ENCODE data around the gene ACTR1A. TPM values are rescaled to one million over a fixed set of nuclear protein-coding genes. Genes with fewer than 3 reads are reported as not detected.

The ACTR1A gene
- polyA plus RNA-seq, 1 donor (not counting 4 experiments of a cell fraction or from before 2014, with no cell fraction given) = 162 TPM

DNA sequence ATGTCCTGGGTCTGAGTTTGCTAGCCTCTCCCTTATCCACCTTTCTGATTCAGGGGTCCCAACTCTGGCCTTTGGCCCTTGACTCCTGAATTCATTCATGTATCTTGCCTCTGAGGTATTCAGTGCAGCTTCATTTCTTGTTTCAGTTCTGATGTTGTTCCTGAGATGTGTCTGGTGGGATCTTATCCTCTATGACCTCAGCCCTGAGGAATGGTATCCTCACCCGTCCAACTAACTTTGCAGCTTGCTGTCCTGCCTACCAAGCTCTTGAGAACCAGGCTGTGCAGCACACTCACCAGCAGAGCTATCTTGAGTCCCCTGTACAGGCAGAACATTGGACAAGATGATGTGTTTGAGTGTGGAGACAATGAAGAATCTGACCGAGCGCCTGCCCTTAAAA, 15.0 kb upstream of the ACTR1A start:
- TF ChIP-seq EZH2 (IDR thresholded peaks at IDR 0.05; ENCODE audit: low read length) = no peak
- TF ChIP-seq, protein P1, sequence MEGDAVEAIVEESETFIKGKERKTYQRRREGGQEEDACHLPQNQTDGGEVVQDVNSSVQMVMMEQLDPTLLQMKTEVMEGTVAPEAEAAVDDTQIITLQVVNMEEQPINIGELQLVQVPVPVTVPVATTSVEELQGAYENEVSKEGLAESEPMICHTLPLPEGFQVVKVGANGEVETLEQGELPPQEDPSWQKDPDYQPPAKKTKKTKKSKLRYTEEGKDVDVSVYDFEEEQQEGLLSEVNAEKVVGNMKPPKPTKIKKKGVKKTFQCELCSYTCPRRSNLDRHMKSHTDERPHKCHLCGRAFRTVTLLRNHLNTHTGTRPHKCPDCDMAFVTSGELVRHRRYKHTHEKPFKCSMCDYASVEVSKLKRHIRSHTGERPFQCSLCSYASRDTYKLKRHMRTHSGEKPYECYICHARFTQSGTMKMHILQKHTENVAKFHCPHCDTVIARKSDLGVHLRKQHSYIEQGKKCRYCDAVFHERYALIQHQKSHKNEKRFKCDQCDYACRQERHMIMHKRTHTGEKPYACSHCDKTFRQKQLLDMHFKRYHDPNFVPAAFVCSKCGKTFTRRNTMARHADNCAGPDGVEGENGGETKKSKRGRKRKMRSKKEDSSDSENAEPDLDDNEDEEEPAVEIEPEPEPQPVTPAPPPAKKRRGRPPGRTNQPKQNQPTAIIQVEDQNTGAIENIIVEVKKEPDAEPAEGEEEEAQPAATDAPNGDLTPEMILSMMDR (optimal IDR thresholded peaks at IDR 0.05 in 1 of 3, IDR thresholded peaks at IDR 0.05 in 1 of 3, conservative IDR thresholded peaks at IDR 0.05 in 1 of 3; ENCODE audit: extremely low read depth in 1 of 3, insufficient read depth in 2 of 3, low read length in 3 of 3) = no peak
- no peaks in the 10 kb centered on the region for H3K9me1 ChIP-seq (ENCODE audit: control insufficient read depth, extremely low read depth, insufficient read depth, low read length)
- dilution Hi-C loops (cut with MboI; ENCODE audit: extremely low pct_ligation_motif_present, low sequenced_read_pairs) = no loop called here
- H3K9ac ChIP-seq (ENCODE audit: control insufficient read depth, extremely low read depth, insufficient read depth, low read length) = no peak overlapping the region
- DNase-seq (ENCODE audit: low read depth, low spot score) (no peak), FAIRE-seq (no peak)
- H3K4me3 ChIP-seq (ENCODE audit: control insufficient read depth in 2 of 3, extremely low read depth in 1 of 3, insufficient read depth in 2 of 3, low read depth in 1 of 3, low read length in 3 of 3) = no peak overlapping the region
- H3K9me3 ChIP-seq (ENCODE audit: control insufficient read depth, low read depth, low read length) = no peaks in the 10 kb centered on the region
- no peaks in the 10 kb centered on the region for H3K4me1 ChIP-seq (ENCODE audit: control insufficient read depth, extremely low read depth, insufficient read depth, low read length)
- no peak overlapping the region for H3K27ac ChIP-seq (ENCODE audit: control insufficient read depth, insufficient read depth, low read length)
- H3K79me2 ChIP-seq (ENCODE audit: control insufficient read depth, insufficient read depth, low read length) = no peaks in the 10 kb centered on the region
- peaks cover 3 to 5% of the 10 kb centered on the region in 2 experiments for H3K36me3 ChIP-seq (ENCODE audit: control insufficient read depth in 2 of 2, extremely low read depth in 1 of 2, insufficient read depth in 2 of 2, low read length in 2 of 2)
- no peaks in the 10 kb centered on the region for H3K27me3 ChIP-seq (ENCODE audit: control insufficient read depth, extremely low read depth, insufficient read depth, low read length)
- H4K20me1 ChIP-seq (ENCODE audit: control insufficient read depth, extremely low read depth, insufficient read depth, low read length) = no peaks in the 10 kb centered on the region
- H3K4me2 ChIP-seq (ENCODE audit: control insufficient read depth, extremely low read depth, insufficient read depth, low read depth, low read length) = no peak overlapping the region
- no peak overlapping the region for H2AFZ ChIP-seq (ENCODE audit: control insufficient read depth, low read length)

- H3K36me3 ChIP-seq (ENCODE audit: control insufficient read depth in 2 of 2, extremely low read depth in 1 of 2, insufficient read depth in 2 of 2, low read length in 2 of 2) = peaks cover 5 to 8% of the 10 kb centered on the region in 2 experiments
- no peak for TF ChIP-seq EZH2 (IDR thresholded peaks at IDR 0.05; ENCODE audit: low read length)
- TF ChIP-seq, protein P1 (optimal IDR thresholded peaks at IDR 0.05 in 1 of 3, IDR thresholded peaks at IDR 0.05 in 1 of 3, conservative IDR thresholded peaks at IDR 0.05 in 1 of 3; ENCODE audit: extremely low read depth in 1 of 3, insufficient read depth in 2 of 3, low read length in 3 of 3) = no peak
- DNase-seq (ENCODE audit: low read depth, low spot score) = no peak
- H3K4me2 ChIP-seq (ENCODE audit: control insufficient read depth, extremely low read depth, insufficient read depth, low read depth, low read length) = no peak overlapping the region
- no peaks in the 10 kb centered on the region for H3K9me3 ChIP-seq (ENCODE audit: control insufficient read depth, low read depth, low read length)
- H3K9ac ChIP-seq (ENCODE audit: control insufficient read depth, extremely low read depth, insufficient read depth, low read length) = no peak overlapping the region
- H3K9me1 ChIP-seq (ENCODE audit: control insufficient read depth, extremely low read depth, insufficient read depth, low read length) = no peaks in the 10 kb centered on the region
- H2AFZ ChIP-seq (ENCODE audit: control insufficient read depth, low read length) = no peak overlapping the region
- H3K27me3 ChIP-seq (ENCODE audit: control insufficient read depth, extremely low read depth, insufficient read depth, low read length) = no peaks in the 10 kb centered on the region
- FAIRE-seq = no peak
- no peaks in the 10 kb centered on the region for H3K79me2 ChIP-seq (ENCODE audit: control insufficient read depth, insufficient read depth, low read length)
- H3K4me3 ChIP-seq (ENCODE audit: control insufficient read depth in 2 of 3, extremely low read depth in 1 of 3, insufficient read depth in 2 of 3, low read depth in 1 of 3, low read length in 3 of 3) = no peak overlapping the region
- H4K20me1 ChIP-seq (ENCODE audit: control insufficient read depth, extremely low read depth, insufficient read depth, low read length) = no peaks in the 10 kb centered on the region
- dilution Hi-C loops (cut with MboI; ENCODE audit: extremely low pct_ligation_motif_present, low sequenced_read_pairs) = no loop called here
- no peaks in the 10 kb centered on the region for H3K4me1 ChIP-seq (ENCODE audit: control insufficient read depth, extremely low read depth, insufficient read depth, low read length)
- H3K27ac ChIP-seq (ENCODE audit: control insufficient read depth, insufficient read depth, low read length) = no peak overlapping the region
Measured at GRCh38 chr10:102515724-102516123, 13.2 kb upstream of the ACTR1A start.

Data from keratinocyte (primary cell).